Fibroblast of skin of back (primary cell): ENCODE data around the gene PYGB.

ENCODE experiments used
- DNase-seq: peaks from one replicate; pipeline ENCODE4 v3.0.0-alpha.2; 2013

Gene PYGB

GRCh38 chr20:25216199-25216945 lies 31.5 kb upstream of the PYGB start:
- no peak for DNase-seq

GRCh38 chr20:25217161-25218108 lies 30.4 kb upstream of the PYGB start:
- no peak for DNase-seq

GRCh38 chr20:25218109-25218486 lies 29.8 kb upstream of the PYGB start:
- no peak for DNase-seq

GRCh38 chr20:25218492-25218891 lies 29.4 kb upstream of the PYGB start:
- no peak for DNase-seq

GRCh38 chr20:25219365-25219764 lies 28.5 kb upstream of the PYGB start:
- DNase-seq, result no peak

- peak; percentile 42 for DNase-seq
These were observed 27.7 kb upstream of the PYGB start for GRCh38 chr20:25220021-25220730.

DNA sequence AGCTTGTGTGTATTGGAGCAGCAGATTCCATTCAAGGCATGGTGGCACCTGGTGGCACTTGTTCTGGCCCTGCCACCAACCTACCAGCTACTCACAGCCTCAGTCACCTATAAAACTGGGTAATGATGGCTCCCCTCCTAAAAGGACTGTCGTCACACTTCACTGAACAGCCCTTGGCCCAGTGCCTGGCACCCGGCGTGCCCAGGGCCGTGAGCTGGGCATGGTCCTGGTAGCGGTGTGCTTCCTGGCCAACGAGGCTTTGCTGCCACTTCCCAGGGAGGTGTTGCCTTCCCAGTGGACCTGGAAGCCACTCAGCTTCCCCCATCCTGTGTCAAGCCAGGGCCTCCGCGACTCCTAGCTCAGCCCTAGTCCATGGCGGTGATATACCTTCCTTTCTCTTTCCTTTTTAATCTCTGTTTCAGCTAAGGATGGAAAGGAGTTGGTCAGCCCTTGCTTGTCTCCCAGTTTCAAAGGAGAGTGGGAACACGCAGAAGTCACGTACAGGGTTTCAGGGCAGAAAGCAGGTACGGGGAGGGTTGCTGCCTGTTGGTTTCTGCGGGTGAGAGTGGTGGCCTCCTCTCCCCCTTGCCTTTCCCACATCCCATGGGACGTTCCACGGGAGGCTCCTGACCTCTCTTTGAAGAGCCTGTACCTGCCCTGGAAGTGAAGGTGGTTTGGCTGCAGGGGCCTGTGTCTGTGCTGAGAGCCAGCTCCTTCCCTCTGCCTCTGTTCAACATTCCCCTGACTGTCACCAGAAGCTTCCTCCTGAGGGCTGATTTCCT lies 26.9 kb upstream of the PYGB start:
- no peak for DNase-seq

- no peak for DNase-seq
These were observed 26.1 kb upstream of the PYGB start for GRCh38 chr20:25221592-25222460.

GRCh38 chr20:25222461-25223178 lies 25.3 kb upstream of the PYGB start:
- no peak for DNase-seq

- peak; percentile 99 for DNase-seq
These were observed 24.7 kb upstream of the PYGB start for GRCh38 chr20:25223179-25223661.

DNA sequence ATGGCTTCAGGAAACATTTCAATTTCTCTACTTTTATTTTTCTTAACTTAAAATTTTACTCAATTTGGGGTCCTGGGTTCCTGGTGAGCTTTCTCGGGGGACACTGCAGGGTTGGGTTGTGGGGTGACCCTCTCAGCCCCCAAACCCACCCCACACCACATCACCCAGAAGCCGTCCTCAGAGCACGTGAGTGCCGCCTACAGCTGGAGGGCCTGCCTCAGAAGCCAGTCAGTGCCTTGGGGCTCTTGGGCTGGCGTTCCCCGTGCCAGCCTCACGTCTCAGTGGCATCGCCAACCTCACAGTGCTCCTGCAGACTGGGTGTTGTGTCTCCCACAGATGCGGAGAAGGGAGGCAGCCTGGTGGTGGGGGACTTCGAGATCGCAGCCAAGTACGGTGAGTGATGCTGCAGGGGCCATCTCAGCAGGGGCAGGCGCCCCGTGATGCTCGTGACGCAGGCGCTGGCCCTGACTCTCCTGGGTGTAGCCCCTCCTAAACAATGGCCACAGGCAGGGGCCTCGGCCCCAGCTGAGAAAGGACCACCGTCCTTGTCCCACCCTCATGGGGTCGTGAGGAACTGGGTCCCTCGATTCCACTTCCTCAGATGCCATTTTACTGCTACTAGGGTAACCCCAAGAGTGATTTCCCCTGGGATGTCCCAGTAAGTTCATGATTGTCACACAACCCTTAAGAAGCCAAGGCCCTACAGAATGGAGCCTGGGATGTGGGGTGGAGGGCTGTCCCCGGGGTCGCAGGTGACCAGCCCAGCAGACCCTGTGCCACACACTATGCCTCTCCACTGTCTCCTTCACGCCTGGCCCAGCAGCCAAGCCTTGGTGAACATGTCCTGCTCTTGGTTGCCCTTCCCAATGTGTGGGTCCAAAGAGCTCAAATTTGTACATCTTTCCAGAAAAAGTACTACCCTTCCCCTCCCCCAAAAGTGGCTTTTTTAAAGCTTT lies 23.8 kb upstream of the PYGB start:
- DNase-seq, result no peak

GRCh38 chr20:25224941-25225340 lies 22.9 kb upstream of the PYGB start:
- no peak for DNase-seq

GRCh38 chr20:25225642-25226432 lies 22.0 kb upstream of the PYGB start:
- DNase-seq, result no peak

DNA sequence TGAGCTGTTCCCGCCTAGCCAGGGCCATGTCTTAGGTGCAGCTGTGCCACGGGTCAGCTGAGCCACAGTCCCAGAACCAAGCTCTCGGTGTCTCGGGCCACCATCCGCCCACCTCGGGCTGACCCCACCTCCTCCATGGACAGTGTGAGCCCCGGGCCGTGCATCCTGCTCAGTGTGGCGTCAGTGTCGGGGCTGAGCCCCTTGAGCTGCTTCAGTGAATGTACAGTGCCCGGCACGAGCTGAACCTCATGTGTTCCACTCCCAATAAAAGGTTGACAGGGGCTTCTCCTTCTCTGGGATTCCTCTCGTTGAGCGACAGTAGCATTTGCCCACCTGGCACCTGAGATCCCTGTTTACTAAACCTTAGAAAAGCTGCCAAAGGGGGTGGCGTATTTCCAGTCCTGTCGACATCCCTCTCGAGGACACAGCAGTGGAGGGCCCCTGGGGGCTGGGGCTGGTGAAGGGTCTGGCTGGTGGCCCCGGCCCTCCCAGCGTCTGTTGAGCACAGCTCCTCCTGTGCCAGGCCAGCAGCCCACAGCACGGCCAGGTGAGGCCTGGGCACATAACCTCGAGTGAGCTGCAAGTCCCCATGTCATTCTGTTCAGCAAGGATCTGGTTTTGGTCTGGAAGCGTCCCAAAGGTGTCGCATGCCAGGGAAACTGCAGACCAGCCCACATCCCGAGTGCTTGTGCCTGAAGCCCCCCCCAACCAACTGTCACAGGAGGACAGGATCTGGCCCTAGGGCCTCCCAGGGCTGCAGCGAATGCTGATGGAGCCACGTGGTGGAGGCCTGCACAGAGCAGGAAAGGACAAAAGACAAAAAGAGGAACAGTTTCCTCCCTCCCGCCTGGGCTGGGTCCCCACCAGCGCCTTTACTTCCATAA lies 21.2 kb upstream of the PYGB start:
- no peak for DNase-seq

GRCh38 chr20:25227317-25227831 lies 20.5 kb upstream of the PYGB start:
- peak; percentile 96 for DNase-seq

- no peak for DNase-seq
These were observed 18.3 kb upstream of the PYGB start for GRCh38 chr20:25229486-25230165.
